Fibroblast of the aortic adventitia (primary cell): ENCODE results near the gene KCNJ15. TPM values are rescaled to one million over a fixed set of nuclear protein-coding genes. Genes with fewer than 3 reads are reported as not detected.

Experiments
- DNase-seq: peaks from one replicate; pipeline ENCODE4 v3.0.0-alpha.2; 2010; ENCODE audit warnings: low read depth
- H3K4me3 ChIP-seq: 2 replicates; pipeline ENCODE4 v1.5.1; 2011; ENCODE audit warnings: low read depth, mild to moderate bottlenecking, control low read depth, low read length, moderate library complexity
- CTCF ChIP-seq: IDR thresholded peaks from 2 replicates; pipeline ENCODE4 v1.5.1; 2011; ENCODE audit warnings: mild to moderate bottlenecking, low read length, control low read depth, inconsistent platforms; ENCODE audit not compliant: insufficient read depth
- total RNA-seq: library from RNA; depleted of rRNA; stranded (reverse); fragments of >200 nt; gene quantifications from 2 replicates; pipeline ENCODE4 v1.2.3, GENCODE V29; 2012; ENCODE audit warnings: low replicate concordance

KCNJ15 gene
- 0.36 TPM in 1 of 2 replicates, not detected in the other for total RNA-seq

- no peak within 1 kb of the TSS for H3K4me3 ChIP-seq
- TF ChIP-seq CTCF: no peak
- DNase-seq: no peak
Observed at GRCh38 chr21:38256599-38257302, at the start of gene KCNJ15. TSS of gene KCNJ15 (plus strand) at chr21:38256991. CDS start at chr21:38299262, 42,271 bp downstream.

DNA sequence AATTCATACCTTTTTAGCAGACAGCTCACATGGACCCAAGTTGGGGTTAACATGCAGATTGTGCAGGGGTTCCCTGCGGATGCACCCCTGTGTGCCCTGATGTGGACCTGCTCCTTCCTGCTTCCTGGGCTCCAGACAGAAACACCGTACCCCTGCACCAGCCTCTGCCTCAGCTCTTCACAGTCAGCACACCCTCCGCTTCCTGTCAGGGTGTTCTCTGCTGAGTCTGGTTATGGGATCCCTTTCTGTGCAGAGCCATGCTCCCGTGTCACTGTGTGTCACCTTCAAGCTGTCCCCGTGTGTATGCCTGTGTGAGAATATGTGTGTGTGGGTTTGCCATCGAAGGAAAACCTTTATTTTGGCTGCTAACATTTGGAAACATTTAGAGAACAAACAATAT lies 48.7 kb upstream of the KCNJ15 start:
- no peak for DNase-seq
- TF ChIP-seq CTCF: no peak

GRCh38 chr21:38211321-38211720 lies 45.5 kb upstream of the KCNJ15 start:
- no peak for TF ChIP-seq CTCF
- H3K4me3 ChIP-seq: no peak overlapping the region

More for the DNA sequence above, 48.7 kb upstream of the KCNJ15 start:
- H3K4me3 ChIP-seq: no peak overlapping the region

DNA sequence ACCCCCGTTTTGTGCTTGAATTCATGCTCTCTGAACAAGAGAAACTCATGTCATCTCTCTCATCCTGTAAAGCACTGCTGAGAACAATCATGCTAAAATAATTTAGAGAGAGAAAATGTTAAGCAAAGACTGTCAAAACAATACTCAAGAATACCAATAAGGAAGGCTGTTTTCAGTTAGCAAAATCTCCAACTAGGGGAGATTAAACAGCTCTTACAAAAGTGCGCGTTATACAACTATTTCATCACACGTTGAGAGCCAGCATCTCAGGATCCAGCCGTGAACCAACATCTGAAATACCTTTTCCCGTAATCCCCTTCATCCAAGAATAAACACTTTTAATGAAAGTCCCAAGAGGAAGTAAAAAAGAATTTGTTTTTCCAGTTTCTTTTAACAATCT lies 44.1 kb upstream of the KCNJ15 start:
- DNase-seq: no peak
- no peak for TF ChIP-seq CTCF
- no peak overlapping the region for H3K4me3 ChIP-seq

More at GRCh38 chr21:38211321-38211720, 45.5 kb upstream of the KCNJ15 start:
- DNase-seq: peak; percentile 61

- no peak overlapping the region for H3K4me3 ChIP-seq
- DNase-seq: peak; percentile 86
- peak; percentile 98 for TF ChIP-seq CTCF
Observed at GRCh38 chr21:38219049-38219628, 37.7 kb upstream of the KCNJ15 start.

- TF ChIP-seq CTCF: no peak
- peak; percentile 42 for DNase-seq
- H3K4me3 ChIP-seq: no peak overlapping the region
Observed at GRCh38 chr21:38220270-38220737, 36.5 kb upstream of the KCNJ15 start.
